Lower leg skin (tissue), 3 donors: ENCODE data around the gene SEMA7A.

Experiments
- POLR2A ChIP-seq, 2 donors: fragments of 450-650 bp; IDR thresholded peaks; one replicate each; pipeline ENCODE4 v1.6.1; 2016 to 2017; ENCODE audit warnings: antibody characterized with exemption in 2 of 2, mild to moderate bottlenecking in 1 of 2, moderate library complexity in 1 of 2
- TF ChIP-seq, protein P1 (sequence below), 3 donors: fragments of 450-650 bp; IDR thresholded peaks; one replicate each; pipeline ENCODE4 v1.5.1; 2016; ENCODE audit warnings: antibody characterized with exemption in 3 of 3, mild to moderate bottlenecking in 3 of 3, moderate library complexity in 2 of 3

DNA sequence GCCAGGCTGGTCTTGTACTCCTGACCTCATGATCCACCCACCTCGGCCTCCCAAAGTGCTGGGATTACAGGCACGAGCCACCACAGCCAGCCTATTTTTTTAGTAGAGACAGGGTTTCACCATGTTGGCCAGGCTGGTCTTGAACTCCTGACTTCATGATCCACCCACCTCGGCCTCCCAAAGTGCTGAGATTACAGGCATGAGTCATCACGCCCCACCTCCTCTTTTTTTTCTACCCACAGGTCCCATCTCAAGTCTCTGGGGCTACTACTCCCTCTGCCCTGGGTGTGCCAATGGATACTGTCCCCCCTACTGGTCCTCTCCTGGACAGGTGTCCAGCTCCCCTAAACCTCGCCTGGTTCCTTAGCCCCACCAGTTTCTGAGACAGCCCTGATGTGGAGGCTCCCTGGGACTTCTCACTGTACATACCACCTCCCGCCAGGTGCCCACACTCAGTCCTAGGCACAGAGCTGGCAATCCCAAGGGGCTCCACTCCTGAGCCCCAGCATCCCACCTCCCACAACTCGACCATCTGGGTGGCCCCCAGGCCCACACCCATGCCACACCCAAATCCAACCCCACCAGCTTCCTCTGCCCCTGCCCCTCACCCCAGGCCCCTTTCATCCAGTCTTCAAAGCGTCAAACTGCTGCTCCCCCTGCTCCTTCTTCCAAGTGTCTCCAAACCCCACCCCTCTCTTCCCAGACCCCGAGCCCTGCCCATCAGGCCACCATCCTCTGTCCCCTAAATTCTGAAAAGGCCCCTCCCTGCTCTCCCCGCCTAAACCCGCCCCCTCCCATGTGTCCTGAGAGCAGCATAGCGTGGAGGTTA is 53.2 kb downstream of the SEMA7A start:
- TF ChIP-seq, protein P1, sequence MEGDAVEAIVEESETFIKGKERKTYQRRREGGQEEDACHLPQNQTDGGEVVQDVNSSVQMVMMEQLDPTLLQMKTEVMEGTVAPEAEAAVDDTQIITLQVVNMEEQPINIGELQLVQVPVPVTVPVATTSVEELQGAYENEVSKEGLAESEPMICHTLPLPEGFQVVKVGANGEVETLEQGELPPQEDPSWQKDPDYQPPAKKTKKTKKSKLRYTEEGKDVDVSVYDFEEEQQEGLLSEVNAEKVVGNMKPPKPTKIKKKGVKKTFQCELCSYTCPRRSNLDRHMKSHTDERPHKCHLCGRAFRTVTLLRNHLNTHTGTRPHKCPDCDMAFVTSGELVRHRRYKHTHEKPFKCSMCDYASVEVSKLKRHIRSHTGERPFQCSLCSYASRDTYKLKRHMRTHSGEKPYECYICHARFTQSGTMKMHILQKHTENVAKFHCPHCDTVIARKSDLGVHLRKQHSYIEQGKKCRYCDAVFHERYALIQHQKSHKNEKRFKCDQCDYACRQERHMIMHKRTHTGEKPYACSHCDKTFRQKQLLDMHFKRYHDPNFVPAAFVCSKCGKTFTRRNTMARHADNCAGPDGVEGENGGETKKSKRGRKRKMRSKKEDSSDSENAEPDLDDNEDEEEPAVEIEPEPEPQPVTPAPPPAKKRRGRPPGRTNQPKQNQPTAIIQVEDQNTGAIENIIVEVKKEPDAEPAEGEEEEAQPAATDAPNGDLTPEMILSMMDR (IDR thresholded peaks at IDR 0.05), result no peak
- no peak for TF ChIP-seq POLR2A (IDR thresholded peaks at IDR 0.05)
